Naive B cell (primary cell): Measurements from ENCODE around the gene LEPROT. TPM values are rescaled to one million over a fixed set of nuclear protein-coding genes. Genes with fewer than 3 reads are reported as not detected.
A peak's percentile ranks its signal among the peaks of the same experiment; 100 is the strongest.

Experiments
- ATAC-seq, 2 donors: fragments of 150-1000 bp; cut with Tn5 transposase; 2 replicates each; pipeline ENCODE4 v1.10.0; 2021; ENCODE audit warnings: low read depth in 2 of 2, mild to moderate bottlenecking in 2 of 2, moderate library complexity in 2 of 2
- DNase-seq: peaks from one replicate; pipeline ENCODE4 v3.0.0; 2022
- H3K27ac Mint-ChIP-seq, 6 donors: one replicate each; pipeline ENCODE4 v1.8.0; 2020 to 2022; ENCODE audit warnings: mild to moderate bottlenecking in 6 of 6, mixed read lengths in 6 of 6, moderate library complexity in 5 of 6, inconsistent platforms in 2 of 6
- H3K27me3 Mint-ChIP-seq, 3 donors: one replicate each; pipeline ENCODE4 v1.8.0; 2021 to 2022; ENCODE audit warnings: mixed read lengths in 3 of 3, mild to moderate bottlenecking in 1 of 3
- H3K36me3 Mint-ChIP-seq, 2 donors: one replicate each; pipeline ENCODE4 v1.8.0; 2020 to 2022; ENCODE audit warnings: mixed read lengths in 2 of 2, inconsistent platforms in 1 of 2, mild to moderate bottlenecking in 1 of 2
- H3K4me1 Mint-ChIP-seq, 3 donors: one replicate each; pipeline ENCODE4 v1.8.0; 2020 to 2022; ENCODE audit warnings: mixed read lengths in 3 of 3, inconsistent platforms in 1 of 3, mild to moderate bottlenecking in 1 of 3, moderate library complexity in 1 of 3
- H3K4me3 Mint-ChIP-seq, 8 donors: one replicate each; pipeline ENCODE4 v1.8.0; 2020 to 2022; ENCODE audit warnings: mild to moderate bottlenecking in 8 of 8, mixed read lengths in 8 of 8, moderate library complexity in 8 of 8, inconsistent platforms in 2 of 8
- H3K9me3 Mint-ChIP-seq, 7 donors: one replicate each; pipeline ENCODE4 v1.8.0; 2020 to 2022; ENCODE audit warnings: mixed read lengths in 7 of 7, mild to moderate bottlenecking in 5 of 7, inconsistent platforms in 2 of 7, moderate library complexity in 1 of 7
- polyA plus RNA-seq, 6 donors: library from polyadenylated mRNA; unstranded; fragments of 300-500 nt; fragmentation: Illumina TruSeq; gene quantifications; one replicate each; pipeline ENCODE4 v1.2.3, GENCODE V29; 2021; ENCODE audit warnings: low read depth in 6 of 6

LEPROT gene
- polyA plus RNA-seq, 6 donors from 2014 or later: 7.9 to 11.1 (median 8.1) TPM; not detected in 1

DNA sequence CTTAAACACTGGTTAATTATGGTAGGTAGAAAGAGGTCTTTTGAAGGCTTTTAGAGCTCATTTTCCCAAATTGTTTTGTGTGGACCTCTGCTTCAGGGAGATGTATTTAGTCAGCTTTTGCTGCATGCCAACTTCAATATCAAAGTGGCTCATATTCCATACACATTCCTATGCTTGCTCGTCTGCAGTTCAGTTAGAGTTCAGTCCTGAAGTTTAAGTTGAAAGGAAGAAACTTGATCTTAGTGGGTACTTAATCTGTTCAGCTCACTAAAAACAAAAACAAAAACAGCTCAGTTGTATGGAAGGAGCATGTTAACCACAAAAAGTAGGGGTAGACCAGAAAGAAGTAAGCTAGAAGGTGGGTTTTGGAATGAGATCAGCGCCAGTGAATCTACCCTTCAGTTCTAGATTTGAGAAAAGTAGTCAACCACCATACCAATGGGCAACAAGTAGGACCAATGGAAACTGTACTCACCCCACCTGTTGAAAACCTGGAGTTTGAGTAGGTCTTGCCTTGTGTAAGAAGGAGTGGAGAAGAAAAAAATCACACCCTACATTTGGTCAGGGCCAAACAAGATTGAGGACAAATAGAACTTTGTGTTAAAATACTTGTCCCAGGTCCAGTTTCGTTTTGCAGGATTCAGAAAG is 58.0 kb downstream of the LEPROT start:
- H3K9me3 Mint-ChIP-seq: no peaks in the 10 kb centered on the region
- no peak for ATAC-seq

DNA sequence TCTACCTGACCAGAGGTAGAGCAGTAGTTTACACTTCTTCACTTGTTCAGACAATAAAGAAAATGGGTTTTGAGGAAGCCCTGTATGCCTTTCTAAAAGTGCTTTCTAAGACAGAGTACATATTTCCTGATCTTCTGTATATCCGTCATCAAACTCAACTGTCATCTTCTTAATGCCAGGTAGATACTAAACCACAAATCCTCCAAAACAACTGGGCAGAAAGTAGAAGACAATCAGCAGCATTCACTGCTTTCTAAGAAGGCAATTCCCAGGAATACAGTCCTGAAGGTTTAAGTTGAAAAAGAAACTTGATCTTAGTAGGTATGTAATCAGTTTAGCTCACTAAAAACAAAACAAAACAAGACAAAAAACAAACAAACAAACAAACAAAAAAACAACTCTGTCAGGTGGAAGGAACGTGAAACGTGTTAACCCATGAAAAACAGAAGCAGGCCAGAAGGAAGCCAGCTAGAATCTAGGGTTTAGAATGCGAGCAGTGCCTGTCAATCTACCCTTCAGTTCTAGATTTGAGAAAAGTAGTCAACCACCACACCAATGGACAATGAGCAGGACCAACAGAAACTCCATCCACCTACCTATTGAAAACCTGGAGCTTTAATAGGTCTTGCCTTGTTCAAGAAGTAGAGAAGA is 59.2 kb downstream of the LEPROT start:
- no peaks in the 10 kb centered on the region for H3K36me3 Mint-ChIP-seq

More for the DNA sequence above, 58.0 kb downstream of the LEPROT start:
- no peaks in the 10 kb centered on the region for H3K27me3 Mint-ChIP-seq
- no peaks in the 10 kb centered on the region for H3K36me3 Mint-ChIP-seq
- DNase-seq: no peak
- H3K4me1 Mint-ChIP-seq: no peaks in the 10 kb centered on the region
- H3K4me3 Mint-ChIP-seq: no peak overlapping the region
- peak overlapping the region in 1 of 6 donors; percentile 9 for H3K27ac Mint-ChIP-seq

GRCh38 chr1:65480684-65481405 is 60.4 kb downstream of the LEPROT start:
- DNase-seq (no peak), ATAC-seq (no peak)
- no peaks in the 10 kb centered on the region for H3K27me3 Mint-ChIP-seq
- H3K36me3 Mint-ChIP-seq: no peaks in the 10 kb centered on the region
- H3K27ac Mint-ChIP-seq: no peak overlapping the region
- H3K9me3 Mint-ChIP-seq: no peaks in the 10 kb centered on the region
- no peak overlapping the region for H3K4me3 Mint-ChIP-seq
- no peaks in the 10 kb centered on the region for H3K4me1 Mint-ChIP-seq

More for the DNA sequence above, 59.2 kb downstream of the LEPROT start:
- Mint-ChIP-seq H3K4me1 (no peaks in the 10 kb centered on the region), H3K27me3 (no peaks in the 10 kb centered on the region), H3K4me3 (no peak overlapping the region), H3K9me3 (no peaks in the 10 kb centered on the region), H3K27ac (no peak overlapping the region)
- DNase-seq (no peak), ATAC-seq (no peak)

- no peak for ATAC-seq
- H3K4me1 Mint-ChIP-seq: peaks cover 0 to 3% (median 0%) of the 10 kb centered on the region in 3 donors
- no peak overlapping the region for H3K27ac Mint-ChIP-seq
Observed at GRCh38 chr1:65483993-65484754, 63.7 kb downstream of the LEPROT start.

More at GRCh38 chr1:65483993-65484754, 63.7 kb downstream of the LEPROT start:
- H3K27me3 Mint-ChIP-seq: peaks cover 0 to 4% (median 0%) of the 10 kb centered on the region in 3 donors
- DNase-seq: no peak
- no peak overlapping the region for H3K4me3 Mint-ChIP-seq
- peaks cover 0 to 5% of the 10 kb centered on the region in 2 donors for H3K36me3 Mint-ChIP-seq
- H3K9me3 Mint-ChIP-seq: peaks cover 0 to 4% (median 0%) of the 10 kb centered on the region in 7 donors

Other genes starting within 250 kb of the LEPROT start
- under 1 TPM in 2 of 6 donors, not detected in 4; 0.19 to 0.63 TPM for gene DNAJC6, start 111.1 kb upstream of the LEPROT start, polyA plus RNA-seq
- gene LEPR, start within 50 bp of the LEPROT start, polyA plus RNA-seq: 1 to 10 TPM in 3 of 6 donors, under 1 TPM in 3; 0.25 to 4.5 (median 1.00) TPM